Suppressor macrophage treated with lipopolysaccharide for 1 hour (primary cell): ENCODE results near the gene SERPINB4.
A peak's percentile ranks its signal among the peaks of the same experiment; 100 is the strongest.
"Not testable (repeated sequence)": the region's sequence is repeated elsewhere in the genome, so short reads cannot be mapped to it uniquely, and the experiment has no call there.

Experiments
- DNase-seq, 3 donors: peaks; one replicate each; pipeline ENCODE4 v3.0.0-alpha.2; 2020 to 2022

The SERPINB4 gene

DNA sequence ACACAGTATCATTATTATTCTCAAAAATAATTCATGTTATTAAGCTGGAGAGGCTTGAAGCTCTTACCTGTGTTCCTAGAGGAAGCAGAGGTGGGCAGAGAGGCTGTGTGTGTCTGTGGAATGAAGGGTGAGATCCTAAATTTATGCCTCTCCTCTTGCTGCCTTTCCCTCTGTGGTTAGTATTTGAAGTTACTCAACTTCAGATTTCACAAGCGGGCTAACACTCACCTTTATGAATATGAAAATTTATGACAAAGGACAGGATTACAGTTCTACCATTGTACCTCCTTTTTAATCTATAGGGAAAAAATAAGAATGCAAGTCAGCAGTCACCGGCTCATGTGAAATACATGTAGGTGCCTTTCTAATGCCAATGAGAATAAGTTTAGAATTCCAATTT lies at the start of gene SERPINB4:
Gene SERPINB4 (minus strand): TSS at position 115 of the 400 bp plus-strand sequence. CDS start 679 bp downstream, outside the sequence.
- not testable (repeated sequence) for DNase-seq

DNA sequence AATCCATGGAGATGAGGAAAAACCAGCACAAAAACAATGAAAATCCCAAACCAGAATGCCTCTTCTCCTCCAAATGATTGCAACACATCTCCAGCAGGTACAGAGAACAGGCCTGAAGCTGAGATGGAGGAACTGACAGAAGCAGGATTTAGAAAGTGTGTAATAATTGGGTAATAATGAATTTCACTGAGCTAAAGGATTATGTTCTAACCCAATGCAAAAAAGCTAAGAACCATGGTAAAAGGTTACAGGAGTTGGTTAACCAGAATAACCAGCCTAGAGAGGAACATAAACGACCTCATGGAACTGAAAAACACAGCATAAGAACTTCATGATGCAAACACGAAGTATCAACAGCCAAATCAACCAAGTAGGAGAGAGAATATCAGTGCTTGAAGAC lies 45.0 kb upstream of the SERPINB4 start:
- DNase-seq, result no peak

DNA sequence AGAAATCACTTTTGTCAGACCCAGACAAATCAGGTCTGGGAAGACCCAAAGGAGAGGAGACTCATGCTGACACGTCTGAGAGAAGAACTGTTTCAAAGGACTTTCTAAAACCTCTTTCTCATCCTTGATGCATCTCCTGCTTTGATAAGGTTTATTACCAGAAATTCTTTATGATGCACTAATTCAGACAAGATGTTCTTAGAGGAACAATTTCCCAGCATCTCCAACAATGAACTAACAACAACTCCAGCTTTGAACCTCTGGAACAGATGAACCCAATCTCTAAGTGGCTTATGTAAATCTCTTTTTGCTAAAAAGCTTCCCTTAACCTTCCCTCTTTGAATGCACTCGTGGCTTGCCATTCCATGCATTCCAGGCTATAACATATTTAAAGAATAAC lies 42.8 kb upstream of the SERPINB4 start:
- no peak for DNase-seq

DNA sequence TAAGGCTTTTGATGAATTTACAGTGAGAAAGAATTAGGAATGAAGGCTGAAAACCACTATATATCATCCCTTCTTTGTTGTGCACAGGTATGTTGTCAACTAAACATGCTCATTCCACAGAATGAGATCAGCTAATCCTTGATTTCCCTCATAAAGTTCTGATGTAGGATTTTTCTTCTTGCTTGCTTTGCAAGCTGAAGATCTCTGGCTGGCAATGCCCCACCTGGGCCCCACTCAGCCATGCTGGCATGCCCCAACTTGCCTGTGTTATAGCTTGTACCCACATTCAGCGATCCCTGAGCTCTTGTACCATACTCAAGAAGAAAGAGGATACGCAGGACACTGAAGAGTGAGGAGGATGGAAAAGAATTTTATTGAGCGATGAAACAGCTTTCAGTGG lies 40.7 kb upstream of the SERPINB4 start:
- no peak for DNase-seq

DNA sequence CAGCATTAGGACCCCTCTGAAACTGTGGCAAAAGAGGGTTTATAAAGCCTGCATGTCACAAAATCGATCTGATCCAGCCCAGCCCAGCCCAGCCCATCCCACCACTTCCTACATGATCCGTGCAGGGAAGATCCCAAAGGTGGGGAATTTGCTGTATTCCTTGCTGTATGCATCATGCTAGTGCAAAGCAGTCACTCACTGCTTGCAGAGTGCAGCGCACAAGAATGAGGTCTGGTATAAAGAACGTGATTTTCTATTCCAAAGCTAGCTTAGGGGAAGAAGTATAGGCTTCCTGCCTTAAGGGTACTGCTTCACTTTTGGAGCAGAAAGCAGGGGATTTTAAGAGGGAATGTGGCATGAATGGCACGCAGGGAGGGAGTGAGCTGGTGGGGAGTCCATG lies 39.8 kb upstream of the SERPINB4 start:
- no peak for DNase-seq

DNA sequence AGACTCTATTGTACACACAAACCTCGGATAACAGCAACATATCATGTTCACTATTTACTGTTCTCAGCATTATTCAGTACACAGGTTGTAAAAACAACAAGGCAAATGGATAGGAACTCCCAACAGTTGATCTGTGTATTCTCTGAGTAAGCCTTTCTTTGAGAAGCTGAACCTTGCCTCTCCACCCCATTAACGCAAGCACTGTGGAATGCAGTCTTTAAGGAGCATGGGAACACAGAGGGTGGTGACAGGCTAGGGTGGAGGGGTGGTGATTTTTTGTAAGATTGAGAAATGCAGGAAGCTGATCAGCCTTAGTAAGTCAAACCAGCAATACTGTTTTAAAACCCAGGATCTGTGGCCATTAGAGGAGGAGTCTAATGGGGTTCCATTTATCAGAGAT lies 39.1 kb upstream of the SERPINB4 start:
- DNase-seq, result no peak

DNA sequence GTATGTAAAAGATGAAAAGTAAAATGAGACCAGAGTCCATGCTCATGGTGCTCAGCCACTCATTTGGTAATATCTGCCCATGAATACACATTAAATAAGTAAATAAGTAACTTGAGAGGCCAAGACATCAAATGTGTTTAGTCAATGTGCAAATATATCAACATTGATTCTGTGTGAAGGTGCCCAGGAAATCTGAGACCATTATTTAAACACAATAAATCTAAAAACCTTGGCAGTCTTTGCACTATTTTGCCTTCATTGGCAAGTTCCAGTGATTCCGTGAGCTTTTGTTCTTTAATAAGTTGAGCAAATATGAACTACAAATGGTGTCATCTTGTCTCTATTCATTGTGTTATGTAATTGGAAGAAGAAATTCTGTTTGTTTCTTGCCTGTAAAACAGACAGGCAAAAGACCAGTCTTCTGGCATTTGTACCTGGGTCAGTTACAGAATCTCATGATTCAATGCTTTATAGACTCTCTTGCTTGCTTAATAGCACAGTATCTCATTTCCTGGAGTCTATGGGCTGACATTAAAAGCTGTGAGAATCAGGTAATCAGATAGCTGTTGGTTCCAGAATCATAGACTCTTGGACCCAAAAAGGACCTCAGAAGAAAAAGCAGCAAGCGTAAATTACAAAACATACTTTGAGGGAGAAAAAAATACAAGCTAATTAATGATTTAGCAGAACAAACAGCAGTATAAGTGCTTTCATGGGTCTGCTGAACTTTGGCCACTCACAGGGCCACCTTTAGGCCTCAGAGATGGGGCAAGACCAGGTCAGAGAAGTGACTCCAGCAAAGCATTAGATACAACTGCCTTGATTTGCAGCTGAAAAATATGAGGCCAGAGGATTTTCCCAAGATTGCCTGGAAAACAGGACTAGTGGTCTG lies 37.6 kb upstream of the SERPINB4 start:
- DNase-seq, result no peak

DNA sequence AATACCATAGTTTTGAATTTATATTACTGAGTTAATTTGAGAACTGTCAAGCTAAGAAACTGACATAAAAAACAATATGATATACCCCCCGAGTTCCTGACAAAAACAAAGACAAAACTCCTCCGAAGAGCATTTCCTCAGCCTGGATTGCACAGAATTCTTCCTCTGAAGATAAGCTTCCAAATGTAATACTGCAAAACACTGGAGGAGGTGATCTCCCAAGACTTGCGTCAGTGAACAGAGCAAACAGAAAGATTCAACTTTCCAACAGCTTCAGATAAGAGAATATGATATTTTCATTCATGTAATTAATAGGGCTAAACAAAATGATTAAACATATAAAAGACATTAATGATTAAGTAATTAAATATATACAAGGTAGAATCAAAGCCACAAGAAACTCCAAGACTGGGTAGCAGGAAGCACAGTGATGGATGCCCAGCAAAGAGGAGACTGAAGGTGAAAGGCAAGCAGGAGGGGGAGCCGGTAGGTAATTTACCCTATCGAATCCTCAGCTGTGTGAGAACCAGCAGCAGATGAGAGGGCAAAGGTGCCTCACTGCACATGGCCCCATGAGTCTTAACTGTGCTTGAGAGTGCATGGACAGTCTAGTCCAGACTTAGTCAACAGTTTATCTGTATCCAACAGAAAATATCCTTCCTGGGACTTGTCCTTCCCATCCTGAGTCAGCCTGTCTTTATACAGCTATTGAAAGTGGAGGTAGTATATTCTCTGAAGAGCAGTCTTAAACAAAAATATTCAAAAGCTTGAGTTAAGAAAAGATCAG lies 36.0 kb upstream of the SERPINB4 start:
- DNase-seq, result no peak

DNA sequence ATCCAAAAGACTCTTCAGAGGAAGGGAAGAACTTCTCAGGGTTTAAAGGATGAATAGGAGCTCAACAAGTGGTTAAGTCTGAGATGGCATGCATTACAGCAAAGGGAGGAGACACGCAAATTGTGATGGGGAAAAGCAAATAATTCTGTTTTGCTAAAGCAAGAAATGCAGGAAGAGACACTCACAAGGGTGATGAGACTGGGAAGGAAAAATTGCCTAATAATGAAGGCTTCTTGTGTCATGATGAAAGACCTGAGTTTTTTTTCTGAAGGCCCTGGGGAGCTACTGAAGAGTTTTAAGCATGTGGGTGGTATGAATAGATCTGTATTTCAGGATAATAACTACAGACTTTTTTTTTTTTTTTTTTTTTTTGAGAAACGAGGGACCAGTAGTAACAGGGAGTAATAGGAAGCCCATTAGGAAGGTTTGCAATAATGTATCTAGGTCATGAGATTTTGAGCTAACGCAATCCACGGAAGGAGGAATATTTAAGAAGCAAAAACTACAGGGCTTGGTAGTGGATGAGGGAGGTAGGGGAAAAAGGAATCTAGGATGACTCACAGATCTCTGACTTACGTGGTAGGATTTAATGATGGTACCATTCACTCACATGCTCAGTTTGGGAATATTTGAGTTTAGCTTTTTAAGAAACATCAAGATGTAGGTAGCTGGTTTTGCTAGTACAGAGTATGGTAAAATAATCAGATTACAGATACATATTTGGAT lies 33.6 kb upstream of the SERPINB4 start:
- DNase-seq, result peak; percentile 33 to 56 (median 53)

DNA sequence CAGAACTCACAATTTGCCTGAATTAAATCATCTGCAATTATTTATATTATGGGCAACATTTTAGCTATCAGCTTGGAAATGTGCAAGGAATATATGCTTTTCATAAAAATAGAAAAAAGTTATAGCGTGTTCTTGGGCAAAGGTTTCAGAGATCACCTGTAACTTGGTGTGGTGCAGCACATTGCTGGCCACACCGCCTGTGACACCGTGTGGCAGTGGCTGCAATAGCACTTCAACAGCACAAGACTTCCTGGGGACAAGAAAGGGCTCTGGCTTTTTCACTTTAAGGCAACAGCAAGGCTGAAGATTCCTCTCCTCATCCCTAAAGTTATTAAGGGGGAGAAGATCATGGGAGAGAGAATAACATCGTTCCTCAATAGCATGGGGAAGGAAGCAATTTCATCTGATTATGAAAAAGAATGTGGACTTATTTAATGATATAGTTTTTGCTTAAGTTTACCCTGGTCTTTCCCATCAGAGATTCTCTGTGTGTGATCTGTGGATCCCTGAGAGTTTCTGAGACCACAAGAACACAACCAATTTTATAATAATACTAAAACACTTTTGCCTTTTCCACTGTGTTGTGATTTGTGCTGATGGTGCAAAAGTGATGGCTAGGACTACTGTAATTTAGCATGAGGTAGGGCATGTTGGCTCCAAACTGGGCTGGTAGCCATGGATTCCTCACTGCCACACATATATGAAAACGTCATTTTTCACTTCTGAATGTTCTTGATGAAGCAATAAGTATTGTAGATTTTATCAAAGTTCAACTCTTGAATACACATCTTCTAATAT lies 32.7 kb upstream of the SERPINB4 start:
- peak in 1 of 3 donors; percentile 19 for DNase-seq

DNA sequence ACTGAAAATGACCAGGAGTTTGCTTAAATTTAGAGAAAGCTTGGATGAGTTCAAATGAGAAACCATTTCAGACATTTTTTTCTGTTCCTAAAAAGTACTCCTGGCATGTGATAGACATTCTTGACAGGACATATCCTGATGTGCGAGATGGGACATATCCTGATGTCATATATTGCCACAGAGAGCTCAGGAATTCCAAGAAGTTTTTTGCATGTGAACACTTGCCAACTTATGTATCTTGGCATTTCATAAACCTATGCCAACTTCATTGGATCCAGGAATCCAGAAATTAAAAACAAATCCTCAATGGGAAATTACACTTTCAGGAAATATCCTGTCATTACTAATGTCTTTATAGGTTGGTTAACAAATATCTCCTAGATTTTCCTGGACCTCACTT lies 20.5 kb upstream of the SERPINB4 start:
- no peak for DNase-seq

DNA sequence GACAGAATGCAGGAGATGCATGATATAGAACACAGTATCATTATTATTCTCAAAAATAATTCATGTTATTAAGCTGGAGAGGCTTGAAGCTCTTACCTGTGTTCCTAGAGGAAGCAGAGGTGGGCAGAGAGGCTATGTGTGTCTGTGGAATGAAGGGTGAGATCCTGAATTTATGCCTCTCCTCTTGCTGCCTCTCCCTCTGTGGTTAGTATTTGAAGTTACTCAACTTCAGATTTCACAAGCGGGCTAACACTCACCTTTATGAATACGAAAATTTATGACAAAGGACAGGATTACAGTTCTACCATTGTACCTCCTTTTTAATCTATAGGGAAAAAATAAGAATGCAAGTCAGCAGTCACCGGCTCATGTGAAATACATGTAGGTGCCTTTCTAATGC lies 17.7 kb upstream of the SERPINB4 start, which contains the start of gene SERPINB3:
Gene SERPINB3 (minus strand): TSS at position 144 of the 400 bp plus-strand sequence. CDS start 677 bp downstream, outside the sequence.
- not testable (repeated sequence) for DNase-seq

DNA sequence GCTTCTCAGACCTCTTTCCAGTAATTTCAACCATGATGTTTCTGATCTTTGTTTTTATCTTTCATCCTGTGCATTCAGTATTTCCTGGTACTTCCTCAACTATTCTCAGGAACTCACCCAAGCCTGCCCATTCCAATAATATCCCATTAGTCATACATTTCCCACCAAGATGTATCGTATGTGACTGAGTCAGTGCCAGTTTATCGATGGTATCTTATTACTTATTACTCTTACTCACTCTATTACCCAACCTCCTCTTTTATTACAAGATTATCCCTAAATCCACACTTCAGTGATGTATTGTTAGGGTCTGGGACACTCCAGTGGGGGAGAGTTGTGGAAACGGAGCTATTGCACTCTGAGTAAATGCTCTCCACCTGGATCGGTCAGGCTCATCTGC lies 14.9 kb upstream of the SERPINB4 start:
- not testable (repeated sequence) for DNase-seq

DNA sequence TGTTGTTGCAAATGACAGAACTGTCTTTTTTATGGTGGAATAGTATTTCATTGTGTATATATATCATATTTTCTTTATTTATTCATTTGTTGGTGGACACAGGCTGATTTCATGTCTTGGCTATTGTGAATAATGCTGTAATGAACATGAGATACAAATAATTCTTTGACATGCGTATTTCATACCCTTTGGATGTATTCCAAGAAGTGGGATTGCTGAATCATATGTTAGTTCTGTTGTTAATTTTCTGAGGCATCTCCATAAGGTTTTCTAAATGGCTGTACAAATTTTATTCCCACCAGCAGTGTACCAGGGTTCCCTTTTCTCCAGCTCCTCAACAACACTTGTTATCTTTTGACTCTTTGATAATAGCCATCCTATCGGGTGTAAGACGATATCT lies 6.2 kb upstream of the SERPINB4 start:
- not testable (repeated sequence) for DNase-seq

DNA sequence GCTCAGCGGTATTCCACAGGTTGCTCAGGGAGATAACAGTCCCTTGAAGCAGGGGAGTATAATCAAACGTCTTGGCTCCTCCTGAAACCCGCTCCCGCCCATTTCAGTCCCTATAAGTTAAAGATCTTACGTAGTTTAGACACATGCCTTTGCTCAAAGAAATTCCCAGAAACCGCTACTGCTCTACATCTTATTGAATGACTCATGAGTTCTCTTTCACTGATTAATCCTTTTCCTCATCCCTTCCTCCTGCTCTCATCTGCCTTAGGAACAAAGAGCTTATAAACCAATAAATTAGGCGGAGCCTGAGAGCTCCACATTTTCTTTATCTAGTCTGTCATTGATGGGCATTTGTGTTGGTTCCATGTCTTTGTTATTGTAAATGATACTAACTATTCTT lies 4.2 kb upstream of the SERPINB4 start:
- DNase-seq, result no peak

DNA sequence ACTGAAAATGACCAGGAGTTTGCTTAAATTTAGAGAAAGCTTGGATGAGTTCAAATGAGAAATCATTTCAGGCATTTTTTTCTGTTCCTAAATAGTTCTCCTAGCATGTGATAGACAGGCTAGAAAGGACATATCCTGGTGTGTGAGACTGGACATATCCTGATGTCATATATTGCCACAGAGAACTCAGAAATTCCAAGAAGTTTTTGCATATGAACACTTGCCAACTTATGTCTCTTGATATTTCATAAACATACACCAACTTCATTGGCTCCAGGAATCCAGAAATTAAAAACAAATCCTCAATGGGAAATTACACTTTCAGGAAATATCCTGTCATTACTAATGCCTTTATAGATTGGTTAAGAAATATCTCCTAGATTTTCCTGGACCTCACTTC lies 2.9 kb upstream of the SERPINB4 start:
- DNase-seq, result no peak

DNA sequence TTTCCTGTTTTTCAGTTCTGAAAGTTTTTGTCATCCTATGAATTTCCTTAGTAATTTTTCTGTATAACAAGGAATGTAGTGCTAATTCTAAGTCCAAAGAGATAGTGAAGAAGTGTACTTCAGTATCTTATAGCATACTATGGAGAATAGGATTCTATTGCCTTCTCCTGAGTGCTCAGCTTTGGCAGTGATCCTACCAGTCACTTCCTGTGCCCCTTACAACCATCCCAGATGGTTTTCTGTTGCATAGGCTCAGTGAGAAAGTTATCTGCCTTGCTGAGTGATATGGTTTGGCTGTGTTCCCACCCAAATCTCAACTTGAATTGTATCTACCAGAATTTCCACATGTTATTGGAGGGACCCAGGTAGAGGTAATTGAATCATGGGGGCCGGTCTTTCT lies 638 bp upstream of the SERPINB4 start:
- DNase-seq, result not testable (repeated sequence)

DNA sequence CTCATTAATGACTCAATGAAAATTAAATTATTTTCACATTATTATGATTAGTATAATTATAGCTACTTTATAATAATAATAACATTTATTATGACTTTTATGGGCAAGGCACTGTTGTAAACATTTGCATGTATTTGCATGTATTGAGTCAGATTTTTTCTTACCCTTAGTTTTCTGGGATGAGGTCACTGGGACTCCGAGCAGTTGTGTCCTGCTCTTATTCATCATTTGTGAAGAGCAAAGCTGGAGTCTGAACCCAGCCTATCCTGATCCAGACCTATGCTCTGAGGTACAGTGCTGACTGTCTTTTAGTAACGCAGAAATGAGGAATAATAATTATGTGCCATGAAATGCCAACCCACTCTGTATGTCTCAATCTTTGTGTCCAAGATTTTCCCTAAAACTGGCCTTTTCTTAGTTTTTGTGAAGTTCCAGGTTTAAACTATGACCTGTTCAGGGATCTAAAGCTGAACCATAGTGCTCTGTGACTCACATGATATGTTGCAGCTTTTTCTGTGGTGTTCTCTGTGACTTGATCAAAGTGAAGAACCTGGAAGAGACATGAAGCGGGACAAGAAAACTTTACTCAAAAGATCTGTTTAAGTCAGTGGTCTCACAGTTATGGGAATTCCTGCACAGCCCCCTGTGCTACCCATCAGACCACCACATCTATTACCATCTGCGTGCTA lies 1.2 kb downstream of the SERPINB4 start:
- peak in 2 of 3 donors; percentile 3 to 39 for DNase-seq

DNA sequence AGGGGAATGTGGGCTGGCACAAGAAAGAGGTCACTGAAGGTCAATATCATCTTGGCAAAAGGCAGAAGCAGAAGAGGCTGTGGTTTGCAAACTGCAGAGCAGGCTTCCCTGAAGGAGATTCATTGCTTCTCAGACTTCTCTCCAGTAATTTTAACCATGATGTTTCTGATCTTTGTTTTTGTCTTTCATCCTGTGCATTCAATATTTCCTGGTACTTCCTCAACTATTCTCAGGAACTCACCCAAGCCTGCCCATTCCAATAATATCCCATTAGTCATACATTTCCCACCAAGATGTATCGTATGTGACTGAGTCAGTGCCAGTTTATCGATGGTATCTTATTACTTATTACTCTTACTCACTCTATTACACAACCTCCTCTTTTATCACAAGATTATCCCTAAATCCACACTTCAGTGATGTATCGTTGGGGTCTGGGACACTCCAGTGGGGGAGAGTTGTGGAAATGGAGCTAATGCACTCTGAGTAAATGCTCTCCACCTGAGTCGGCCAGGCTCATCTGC lies 2.8 kb downstream of the SERPINB4 start:
- not testable (repeated sequence) for DNase-seq

DNA sequence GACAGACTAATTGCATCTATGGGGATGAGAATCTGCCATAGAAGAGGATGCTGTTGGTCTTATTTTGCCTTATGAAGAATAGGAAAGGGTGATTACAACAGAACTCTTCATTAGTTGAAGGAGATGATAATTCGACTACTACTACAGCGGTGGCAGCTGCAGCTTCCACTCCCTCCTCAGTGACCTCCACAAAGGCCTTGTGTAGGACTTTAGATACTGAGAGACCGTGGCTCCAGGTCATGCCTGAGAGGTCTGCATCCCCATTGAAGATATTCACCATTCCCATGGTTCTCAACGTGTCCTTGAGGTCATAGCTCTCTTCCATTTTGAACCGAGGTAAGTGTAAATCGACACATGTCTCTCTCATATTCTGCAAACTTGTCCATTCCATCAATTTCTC lies 6.4 kb downstream of the SERPINB4 start:
- DNase-seq, result no peak

DNA sequence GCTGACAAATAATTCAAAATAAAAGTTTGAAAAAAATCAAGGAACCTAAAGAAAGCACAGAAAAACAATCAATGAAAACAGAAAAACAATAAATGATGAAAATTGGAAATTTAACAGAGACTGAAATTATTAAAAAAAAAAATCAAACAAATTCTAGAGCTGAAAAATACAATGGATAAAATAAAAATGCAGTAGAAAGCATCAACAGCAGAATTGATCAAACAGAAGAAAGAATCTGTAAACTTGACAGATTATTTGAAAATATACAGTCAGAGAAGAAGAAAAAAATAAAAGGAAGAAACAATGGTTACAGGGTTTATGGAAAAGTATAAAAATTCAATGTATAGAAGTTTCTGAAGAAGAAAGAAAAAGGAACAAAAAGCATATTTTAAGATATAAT lies 16.2 kb downstream of the SERPINB4 start:
- no peak for DNase-seq
